H1 (cell line): ENCODE measurements around the gene UNC13D. TPM values are rescaled to one million over a fixed set of nuclear protein-coding genes. Genes with fewer than 3 reads are reported as not detected.

ENCODE experiments used
- BACH1 ChIP-seq: IDR thresholded peaks from 2 replicates; pipeline ENCODE4 v1.6.1; 2012; ENCODE audit warnings: low read length, improper control_type of control experiment
- CEBPB ChIP-seq: IDR thresholded peaks from 2 replicates; pipeline ENCODE4 v1.6.1; 2012; ENCODE audit warnings: low read depth, low read length
- SIN3A ChIP-seq, 2 experiments: IDR thresholded peaks in 1 of 2; conservative IDR thresholded peaks in 1 of 2; 2 replicates each; pipeline ENCODE4 v1.6.1; 2011 to 2012; ENCODE audit warnings: low read length in 2 of 2, improper control_type of control experiment in 1 of 2, low read depth in 1 of 2, mild to moderate bottlenecking in 1 of 2
- SIRT6 ChIP-seq: IDR thresholded peaks from one replicate; pipeline ENCODE4 v1.7.1; 2012; ENCODE audit warnings: low read length, inconsistent platforms
- polyA plus RNA-seq, 7 experiments: library from polyadenylated mRNA; depleted of rRNA in 3 of 7; stranded (reverse) in 5 of 7; unstranded in 2 of 7; fragments of >200 nt in 5 of 7; fragments of 200-250 nt in 2 of 7; gene quantifications; 1 replicate in 5 of 7; 2 replicates in 1 of 7; 4 replicates in 1 of 7; pipeline versions ENCODE4 v1.2.1 to v1.2.3, GENCODE V29; 2011 to 2013; ENCODE audit warnings: missing spikeins in 2 of 7, mixed read lengths in 2 of 7
- total RNA-seq: library from RNA; stranded (reverse); fragmentation: NEBNext Ultra II Directional; extraction: Animal tissue kit (Norgen Biotek cat#: 25700); gene quantifications from 2 replicates; pipeline ENCODE4 v1.2.1, GENCODE V29; 2021
- TF ChIP-seq, protein P1 (sequence below): fragments of 300-600 bp; sonication (generic); IDR thresholded peaks from 2 replicates; pipeline ENCODE4 v1.7.1; 2012; ENCODE audit warnings: low read length, moderate library complexity, mild to moderate bottlenecking, inconsistent platforms; ENCODE audit not compliant: insufficient replicate concordance
- TF ChIP-seq, protein P2 (sequence below): IDR thresholded peaks from 2 replicates; pipeline ENCODE4 v1.6.1; 2011; ENCODE audit warnings: low read length, improper control_type of control experiment
- TF ChIP-seq, protein P3 (sequence below): IDR thresholded peaks from 2 replicates; pipeline ENCODE4 v1.6.1; 2011; ENCODE audit warnings: low read depth, mild to moderate bottlenecking, low read length; ENCODE audit not compliant: insufficient read depth

UNC13D gene
- total and polyA plus RNA-seq, 2 of the 8 experiments (the other 6 are each of a cell fraction or from before 2014, with no cell fraction given): 3.6 to 8.4 TPM

DNA sequence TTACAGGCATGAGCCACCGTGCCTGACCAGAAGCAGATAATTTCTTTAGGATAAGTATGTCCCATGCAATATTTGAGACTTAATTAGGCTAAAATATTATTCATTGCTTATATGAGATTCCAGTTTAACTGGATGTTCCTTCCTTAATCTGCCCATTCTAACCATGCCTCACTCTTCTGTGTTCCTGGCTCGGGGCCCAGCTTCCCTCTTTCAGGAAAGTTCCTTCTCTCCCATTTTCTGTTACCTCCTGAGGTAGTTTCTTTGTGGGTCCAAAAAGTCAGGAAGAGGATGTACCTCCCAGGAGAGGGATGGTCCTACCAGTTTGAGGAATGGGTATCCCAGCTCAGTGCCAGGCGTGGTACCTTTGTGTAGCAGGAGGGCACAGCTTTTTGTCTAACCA is 36.3 kb downstream of the UNC13D start (continued):
- TF ChIP-seq, protein P1, sequence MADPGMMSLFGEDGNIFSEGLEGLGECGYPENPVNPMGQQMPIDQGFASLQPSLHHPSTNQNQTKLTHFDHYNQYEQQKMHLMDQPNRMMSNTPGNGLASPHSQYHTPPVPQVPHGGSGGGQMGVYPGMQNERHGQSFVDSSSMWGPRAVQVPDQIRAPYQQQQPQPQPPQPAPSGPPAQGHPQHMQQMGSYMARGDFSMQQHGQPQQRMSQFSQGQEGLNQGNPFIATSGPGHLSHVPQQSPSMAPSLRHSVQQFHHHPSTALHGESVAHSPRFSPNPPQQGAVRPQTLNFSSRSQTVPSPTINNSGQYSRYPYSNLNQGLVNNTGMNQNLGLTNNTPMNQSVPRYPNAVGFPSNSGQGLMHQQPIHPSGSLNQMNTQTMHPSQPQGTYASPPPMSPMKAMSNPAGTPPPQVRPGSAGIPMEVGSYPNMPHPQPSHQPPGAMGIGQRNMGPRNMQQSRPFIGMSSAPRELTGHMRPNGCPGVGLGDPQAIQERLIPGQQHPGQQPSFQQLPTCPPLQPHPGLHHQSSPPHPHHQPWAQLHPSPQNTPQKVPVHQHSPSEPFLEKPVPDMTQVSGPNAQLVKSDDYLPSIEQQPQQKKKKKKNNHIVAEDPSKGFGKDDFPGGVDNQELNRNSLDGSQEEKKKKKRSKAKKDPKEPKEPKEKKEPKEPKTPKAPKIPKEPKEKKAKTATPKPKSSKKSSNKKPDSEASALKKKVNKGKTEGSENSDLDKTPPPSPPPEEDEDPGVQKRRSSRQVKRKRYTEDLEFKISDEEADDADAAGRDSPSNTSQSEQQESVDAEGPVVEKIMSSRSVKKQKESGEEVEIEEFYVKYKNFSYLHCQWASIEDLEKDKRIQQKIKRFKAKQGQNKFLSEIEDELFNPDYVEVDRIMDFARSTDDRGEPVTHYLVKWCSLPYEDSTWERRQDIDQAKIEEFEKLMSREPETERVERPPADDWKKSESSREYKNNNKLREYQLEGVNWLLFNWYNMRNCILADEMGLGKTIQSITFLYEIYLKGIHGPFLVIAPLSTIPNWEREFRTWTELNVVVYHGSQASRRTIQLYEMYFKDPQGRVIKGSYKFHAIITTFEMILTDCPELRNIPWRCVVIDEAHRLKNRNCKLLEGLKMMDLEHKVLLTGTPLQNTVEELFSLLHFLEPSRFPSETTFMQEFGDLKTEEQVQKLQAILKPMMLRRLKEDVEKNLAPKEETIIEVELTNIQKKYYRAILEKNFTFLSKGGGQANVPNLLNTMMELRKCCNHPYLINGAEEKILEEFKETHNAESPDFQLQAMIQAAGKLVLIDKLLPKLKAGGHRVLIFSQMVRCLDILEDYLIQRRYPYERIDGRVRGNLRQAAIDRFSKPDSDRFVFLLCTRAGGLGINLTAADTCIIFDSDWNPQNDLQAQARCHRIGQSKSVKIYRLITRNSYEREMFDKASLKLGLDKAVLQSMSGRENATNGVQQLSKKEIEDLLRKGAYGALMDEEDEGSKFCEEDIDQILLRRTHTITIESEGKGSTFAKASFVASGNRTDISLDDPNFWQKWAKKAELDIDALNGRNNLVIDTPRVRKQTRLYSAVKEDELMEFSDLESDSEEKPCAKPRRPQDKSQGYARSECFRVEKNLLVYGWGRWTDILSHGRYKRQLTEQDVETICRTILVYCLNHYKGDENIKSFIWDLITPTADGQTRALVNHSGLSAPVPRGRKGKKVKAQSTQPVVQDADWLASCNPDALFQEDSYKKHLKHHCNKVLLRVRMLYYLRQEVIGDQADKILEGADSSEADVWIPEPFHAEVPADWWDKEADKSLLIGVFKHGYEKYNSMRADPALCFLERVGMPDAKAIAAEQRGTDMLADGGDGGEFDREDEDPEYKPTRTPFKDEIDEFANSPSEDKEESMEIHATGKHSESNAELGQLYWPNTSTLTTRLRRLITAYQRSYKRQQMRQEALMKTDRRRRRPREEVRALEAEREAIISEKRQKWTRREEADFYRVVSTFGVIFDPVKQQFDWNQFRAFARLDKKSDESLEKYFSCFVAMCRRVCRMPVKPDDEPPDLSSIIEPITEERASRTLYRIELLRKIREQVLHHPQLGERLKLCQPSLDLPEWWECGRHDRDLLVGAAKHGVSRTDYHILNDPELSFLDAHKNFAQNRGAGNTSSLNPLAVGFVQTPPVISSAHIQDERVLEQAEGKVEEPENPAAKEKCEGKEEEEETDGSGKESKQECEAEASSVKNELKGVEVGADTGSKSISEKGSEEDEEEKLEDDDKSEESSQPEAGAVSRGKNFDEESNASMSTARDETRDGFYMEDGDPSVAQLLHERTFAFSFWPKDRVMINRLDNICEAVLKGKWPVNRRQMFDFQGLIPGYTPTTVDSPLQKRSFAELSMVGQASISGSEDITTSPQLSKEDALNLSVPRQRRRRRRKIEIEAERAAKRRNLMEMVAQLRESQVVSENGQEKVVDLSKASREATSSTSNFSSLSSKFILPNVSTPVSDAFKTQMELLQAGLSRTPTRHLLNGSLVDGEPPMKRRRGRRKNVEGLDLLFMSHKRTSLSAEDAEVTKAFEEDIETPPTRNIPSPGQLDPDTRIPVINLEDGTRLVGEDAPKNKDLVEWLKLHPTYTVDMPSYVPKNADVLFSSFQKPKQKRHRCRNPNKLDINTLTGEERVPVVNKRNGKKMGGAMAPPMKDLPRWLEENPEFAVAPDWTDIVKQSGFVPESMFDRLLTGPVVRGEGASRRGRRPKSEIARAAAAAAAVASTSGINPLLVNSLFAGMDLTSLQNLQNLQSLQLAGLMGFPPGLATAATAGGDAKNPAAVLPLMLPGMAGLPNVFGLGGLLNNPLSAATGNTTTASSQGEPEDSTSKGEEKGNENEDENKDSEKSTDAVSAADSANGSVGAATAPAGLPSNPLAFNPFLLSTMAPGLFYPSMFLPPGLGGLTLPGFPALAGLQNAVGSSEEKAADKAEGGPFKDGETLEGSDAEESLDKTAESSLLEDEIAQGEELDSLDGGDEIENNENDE: no peak
- TF ChIP-seq BACH1: no peak
- no peak for TF ChIP-seq CEBPB
- no peak for TF ChIP-seq SIRT6
- TF ChIP-seq, protein P2, sequence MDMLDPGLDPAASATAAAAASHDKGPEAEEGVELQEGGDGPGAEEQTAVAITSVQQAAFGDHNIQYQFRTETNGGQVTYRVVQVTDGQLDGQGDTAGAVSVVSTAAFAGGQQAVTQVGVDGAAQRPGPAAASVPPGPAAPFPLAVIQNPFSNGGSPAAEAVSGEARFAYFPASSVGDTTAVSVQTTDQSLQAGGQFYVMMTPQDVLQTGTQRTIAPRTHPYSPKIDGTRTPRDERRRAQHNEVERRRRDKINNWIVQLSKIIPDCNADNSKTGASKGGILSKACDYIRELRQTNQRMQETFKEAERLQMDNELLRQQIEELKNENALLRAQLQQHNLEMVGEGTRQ: no peak
- no peak for TF ChIP-seq SIN3A (conservative IDR thresholded peaks at IDR 0.05 in 1 of 2, IDR thresholded peaks at IDR 0.05 in 1 of 2; ENCODE audit: low read depth in 1 of 2, low read length in 2 of 2)
- TF ChIP-seq, protein P3, sequence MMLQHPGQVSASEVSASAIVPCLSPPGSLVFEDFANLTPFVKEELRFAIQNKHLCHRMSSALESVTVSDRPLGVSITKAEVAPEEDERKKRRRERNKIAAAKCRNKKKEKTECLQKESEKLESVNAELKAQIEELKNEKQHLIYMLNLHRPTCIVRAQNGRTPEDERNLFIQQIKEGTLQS: no peak
